ENCODE results near the gene PCDHB1. TPM values are rescaled to one million over a fixed set of nuclear protein-coding genes. Genes with fewer than 3 reads are reported as not detected.
"Not testable (repeated sequence)": the region's sequence is repeated elsewhere in the genome, so short reads cannot be mapped to it uniquely, and the experiment has no call there.

PCDHB1 gene
- polyA plus RNA-seq, 2 of the 4 experiments (the other 2 are of a cell fraction) = not detected

- H3K4me3 ChIP-seq; H3K4me2 ChIP-seq; DNase-seq (ENCODE audit: low read depth in 1 of 2, low spot score in 1 of 2); ATAC-seq; H3K4me1 ChIP-seq; FAIRE-seq; POLR2A ChIA-PET; H3K27ac ChIP-seq; CTCF ChIA-PET: not testable (repeated sequence)
- 88% methylated on average over 29 of the region's 38 CpGs for WGBS (ENCODE audit: missing lambda C conversion rate)
- peaks cover 22% of the 10 kb centered on the region for H3K9me3 ChIP-seq
These were observed 45.4 kb downstream of the PCDHB1 start for GRCh38 chr5:141096586-141096985.

DNA sequence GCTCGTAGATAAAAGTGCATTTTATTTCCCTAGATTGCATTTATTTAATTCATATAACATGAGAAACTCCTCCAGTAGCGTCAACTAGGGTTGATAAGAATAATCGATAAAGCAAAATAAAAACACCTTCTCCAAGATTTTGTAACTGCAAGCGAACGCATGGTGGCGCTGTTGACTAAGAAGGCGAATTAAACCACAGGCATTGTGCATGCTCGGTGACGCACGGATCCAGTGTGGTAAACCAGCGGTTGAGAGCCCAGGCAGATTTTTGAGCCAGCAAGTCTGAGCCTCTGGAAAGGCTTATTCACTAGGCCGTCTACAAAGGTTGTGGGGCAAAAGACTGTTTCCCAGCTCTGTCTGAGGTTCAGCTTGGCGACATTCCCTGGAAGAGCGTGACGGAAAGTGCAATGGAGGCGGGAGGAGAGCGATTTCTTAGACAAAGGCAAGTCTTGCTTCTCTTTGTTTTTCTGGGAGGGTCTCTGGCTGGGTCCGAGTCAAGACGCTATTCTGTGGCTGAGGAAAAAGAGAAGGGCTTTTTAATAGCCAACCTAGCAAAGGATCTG lies 49.1 kb downstream of the PCDHB1 start, which contains the start of gene PCDHB3:
PCDHB3 (plus strand) TSS at position 231 of the 563 bp plus-strand sequence; CDS start at position 408, 177 bp downstream.
- Histone ChIP-seq H3K9me3 (peaks cover 19% of the 10 kb centered on the region), H3K4me2 (no peak within 1 kb of the TSS), H3K27ac (no peak within 1 kb of the TSS), H3K4me1 (no peaks in the 10 kb centered on the region), H3K4me3 (no peak within 1 kb of the TSS)
- POLR2A ChIA-PET = no interaction called here
- DNase-seq (ENCODE audit: low read depth in 1 of 2, low spot score in 1 of 2) = peak in 1 of 2 experiments; percentile 20
- FAIRE-seq = no peak
- CTCF ChIA-PET = interaction anchor here (1.4 kb wide), 1 partner anchor 231 kb away, joined by 3 read pairs; the partner anchor contains the start of gene PCDHA11
- ATAC-seq = no peak
- WGBS (ENCODE audit: missing lambda C conversion rate) = 65% methylated on average over 19 of the region's 19 CpGs
- TF ChIP-seq CEBPB (IDR thresholded peaks at IDR 0.05) = no peak
- TF ChIP-seq FOSB (CRISPR knock-in tag; IDR thresholded peaks at IDR 0.05) = no peak
- TF ChIP-seq RFX5 (IDR thresholded peaks at IDR 0.05) = no peak
- no peak for TF ChIP-seq ZNF302 (CRISPR knock-in tag; IDR thresholded peaks at IDR 0.05)
- no peak for TF ChIP-seq E2F6 (IDR thresholded peaks at IDR 0.05; ENCODE audit: borderline replicate concordance, low read depth)
- TF ChIP-seq PHF8 (IDR thresholded peaks at IDR 0.05; ENCODE audit: borderline replicate concordance, low read depth) = no peak
- TF ChIP-seq, protein P1, sequence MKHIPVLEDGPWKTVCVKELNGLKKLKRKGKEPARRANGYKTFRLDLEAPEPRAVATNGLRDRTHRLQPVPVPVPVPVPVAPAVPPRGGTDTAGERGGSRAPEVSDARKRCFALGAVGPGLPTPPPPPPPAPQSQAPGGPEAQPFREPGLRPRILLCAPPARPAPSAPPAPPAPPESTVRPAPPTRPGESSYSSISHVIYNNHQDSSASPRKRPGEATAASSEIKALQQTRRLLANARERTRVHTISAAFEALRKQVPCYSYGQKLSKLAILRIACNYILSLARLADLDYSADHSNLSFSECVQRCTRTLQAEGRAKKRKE (CRISPR knock-in tag; IDR thresholded peaks at IDR 0.05; ENCODE audit: low read depth) = no peak
- TF ChIP-seq EHF (CRISPR knock-in tag; IDR thresholded peaks at IDR 0.05) = no peak
- no peak for TF ChIP-seq MAZ (IDR thresholded peaks at IDR 0.05; ENCODE audit: borderline replicate concordance, low read depth, low read length)
- TF ChIP-seq MAFK (IDR thresholded peaks at IDR 0.05; ENCODE audit: partially characterized antibody) = no peak
- TF ChIP-seq RAD21 (conservative IDR thresholded peaks at IDR 0.05 in 1 of 2, IDR thresholded peaks at IDR 0.05 in 1 of 2) = no peak
- TF ChIP-seq KDM5A (IDR thresholded peaks at IDR 0.05) = no peak
- no peak for TF ChIP-seq EHMT2 (IDR thresholded peaks at IDR 0.05; ENCODE audit: low read depth)
- no peak for TF ChIP-seq POLR2A (IDR thresholded peaks at IDR 0.05; ENCODE audit: low read length)
- TF ChIP-seq RARB (CRISPR knock-in tag; IDR thresholded peaks at IDR 0.05) = no peak
- TF ChIP-seq PBX3 (IDR thresholded peaks at IDR 0.05) = no peak
- TF ChIP-seq HOXA7 (CRISPR knock-in tag; IDR thresholded peaks at IDR 0.05) = no peak
- no peak for TF ChIP-seq HOXB13 (CRISPR knock-in tag; IDR thresholded peaks at IDR 0.05; ENCODE audit: low read depth)
- no peak for TF ChIP-seq HES2 (IDR thresholded peaks at IDR 0.05)

DNA sequence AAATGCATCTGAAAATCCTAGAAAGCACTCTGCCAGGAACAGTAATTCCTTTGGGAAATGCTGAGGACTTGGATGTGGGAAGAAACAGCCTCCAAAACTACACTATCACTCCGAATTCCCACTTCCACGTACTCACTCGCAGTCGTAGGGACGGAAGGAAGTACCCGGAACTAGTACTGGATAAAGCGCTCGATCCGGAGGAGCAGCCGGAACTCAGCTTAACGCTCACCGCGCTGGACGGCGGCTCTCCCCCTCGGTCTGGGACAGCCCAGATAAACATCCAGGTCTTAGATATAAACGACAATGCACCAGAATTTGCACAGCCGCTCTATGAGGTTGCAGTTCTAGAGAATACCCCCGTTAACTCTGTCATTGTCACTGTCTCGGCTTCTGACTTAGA lies 49.9 kb downstream of the PCDHB1 start:
- no peak overlapping the region for H3K27ac ChIP-seq
- TF ChIP-seq NR3C1 (IDR thresholded peaks at IDR 0.05) (no peak), TFCP2L1 (CRISPR knock-in tag; IDR thresholded peaks at IDR 0.05) (no peak), ZNF302 (CRISPR knock-in tag; IDR thresholded peaks at IDR 0.05) (no peak), ZC3H11A (IDR thresholded peaks at IDR 0.05) (no peak), PBX3 (IDR thresholded peaks at IDR 0.05) (no peak), FOSB (CRISPR knock-in tag; IDR thresholded peaks at IDR 0.05) (no peak), ZFP36 (IDR thresholded peaks at IDR 0.05; ENCODE audit: borderline replicate concordance, partially characterized antibody) (no peak), CHD4 (IDR thresholded peaks at IDR 0.05; ENCODE audit: borderline replicate concordance) (no peak), EHMT2 (IDR thresholded peaks at IDR 0.05; ENCODE audit: low read depth) (no peak), USF2 (IDR thresholded peaks at IDR 0.05) (no peak), SMC3 (IDR thresholded peaks at IDR 0.05) (no peak), PHF8 (IDR thresholded peaks at IDR 0.05; ENCODE audit: borderline replicate concordance, low read depth) (no peak), EP300 (IDR thresholded peaks at IDR 0.05) (no peak), KDM1A (IDR thresholded peaks at IDR 0.05; ENCODE audit: low read depth) (no peak), MAFK (IDR thresholded peaks at IDR 0.05; ENCODE audit: partially characterized antibody) (no peak)
- ChIA-PET CTCF (interaction anchor here (0.6 to 1.4 kb wide), 2 partner anchors 232 to 458 kb away, joined by 3 read pairs; partner anchors contain the start of gene PCDHA11), POLR2A (no interaction called here)
- ATAC-seq = no peak
- no peak overlapping the region for H3K4me3 ChIP-seq
- no peak for FAIRE-seq
- WGBS (ENCODE audit: missing lambda C conversion rate) = 67% methylated on average over 20 of the region's 20 CpGs
- H3K9me3 ChIP-seq = peaks cover 14% of the 10 kb centered on the region
- DNase-seq (ENCODE audit: low read depth in 1 of 2, low spot score in 1 of 2) = no peak
- no peak overlapping the region for H3K4me2 ChIP-seq
- H3K4me1 ChIP-seq = no peaks in the 10 kb centered on the region

Measured in A549 (cell line).